ENCODE measurements around the gene SLC2A6. TPM values are rescaled to one million over a fixed set of nuclear protein-coding genes. Genes with fewer than 3 reads are reported as not detected.

The SLC2A6 gene
- total RNA-seq, 1 experiment from 2014 or later = 10.7 TPM

- TF ChIP-seq ATF3 (IDR thresholded peaks at IDR 0.05) (no peak), TCF7L2 (IDR thresholded peaks at IDR 0.05; ENCODE audit: borderline replicate concordance, extremely low read depth, insufficient read depth, insufficient read length) (no peak), SIN3A (IDR thresholded peaks at IDR 0.05; ENCODE audit: low read depth) (no peak)
These were observed 34.9 kb downstream of the SLC2A6 start (continued) for GRCh38 chr9:133443982-133444381.

DNA sequence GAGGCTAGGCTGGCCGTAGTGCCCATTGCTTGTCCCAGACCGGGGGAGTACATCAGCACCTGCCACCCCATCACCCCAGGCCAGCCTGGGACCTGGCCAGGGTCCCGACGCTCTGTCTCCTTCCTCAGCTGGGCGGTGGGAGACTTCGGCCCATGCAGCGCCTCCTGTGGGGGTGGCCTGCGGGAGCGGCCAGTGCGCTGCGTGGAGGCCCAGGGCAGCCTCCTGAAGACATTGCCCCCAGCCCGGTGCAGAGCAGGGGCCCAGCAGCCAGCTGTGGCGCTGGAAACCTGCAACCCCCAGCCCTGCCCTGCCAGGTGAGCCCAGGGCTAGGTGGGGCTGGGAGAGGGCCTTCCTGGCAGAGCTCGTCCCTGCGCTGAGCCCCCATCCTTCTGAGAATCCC, 35.7 kb downstream of the SLC2A6 start:
- DNase-seq (ENCODE audit: low read depth, low spot score) = no peak
- ATAC-seq = no peak
- RAD21 ChIA-PET (ENCODE audit: low non-redundant PET in 1 of 2, low total read pairs in 2 of 2, uncharacterized antibody in 2 of 2, unreplicated experiment in 2 of 2) = no interaction called here
- POLR2A ChIA-PET = no interaction called here
- Histone ChIP-seq H4K20me1 (ENCODE audit: insufficient read depth) (no peaks in the 10 kb centered on the region), H3K79me2 (ENCODE audit: insufficient read depth, low read length) (no peaks in the 10 kb centered on the region), H3K27ac (ENCODE audit: low read depth, low read length) (no peak overlapping the region), H3K9ac (ENCODE audit: low read length) (no peak overlapping the region), H3K4me2 (ENCODE audit: low read length) (no peak overlapping the region), H3K9me3 (ENCODE audit: control insufficient read depth in 1 of 2, insufficient read depth in 1 of 2, low read depth in 1 of 2, low read length in 2 of 2) (no peaks in the 10 kb centered on the region), H3K4me1 (ENCODE audit: control insufficient read depth in 1 of 2, insufficient read depth in 2 of 2, low read length in 2 of 2) (no peaks in the 10 kb centered on the region), H3K27me3 (ENCODE audit: insufficient read depth, low read length) (no peaks in the 10 kb centered on the region), H3K4me3 (replicated peaks in 1 of 2; ENCODE audit: low read depth in 1 of 2, low read length in 2 of 2) (no peak overlapping the region), H3K36me3 (ENCODE audit: control insufficient read depth in 1 of 2, insufficient read depth in 2 of 2, low read length in 2 of 2) (no peaks in the 10 kb centered on the region), H3K9me2 (ENCODE audit: insufficient read depth) (no peaks in the 10 kb centered on the region), H2AFZ (ENCODE audit: low read depth, low read length, poor library complexity, severe bottlenecking) (no peak overlapping the region)
- CTCF ChIA-PET = no interaction called here
- intact Hi-C loops (cut with micrococcal nuclease) = no loop called here
- TF ChIP-seq MAX (IDR thresholded peaks at IDR 0.05) (no peak), ELF1 (IDR thresholded peaks at IDR 0.05; ENCODE audit: borderline replicate concordance, low read depth) (no peak), ZNF274 (IDR thresholded peaks at IDR 0.05; ENCODE audit: low read depth, low read length) (no peak), CBX3 (IDR thresholded peaks at IDR 0.05; ENCODE audit: low read depth) (no peak), TCF7L2 (IDR thresholded peaks at IDR 0.05; ENCODE audit: borderline replicate concordance, extremely low read depth, insufficient read depth, insufficient read length) (no peak), FOSL1 (IDR thresholded peaks at IDR 0.05; ENCODE audit: low read depth) (no peak), ATF3 (IDR thresholded peaks at IDR 0.05) (no peak), ZBTB33 (IDR thresholded peaks at IDR 0.05; ENCODE audit: extremely low read depth, insufficient replicate concordance, low read length) (no peak), JUND (IDR thresholded peaks at IDR 0.05) (no peak), SRF (IDR thresholded peaks at IDR 0.05; ENCODE audit: low read depth) (no peak), POLR2A (IDR thresholded peaks at IDR 0.05; ENCODE audit: borderline replicate concordance, extremely low read depth, insufficient read depth, insufficient read length) (no peak), YY1 (IDR thresholded peaks at IDR 0.05; ENCODE audit: extremely low read depth, insufficient replicate concordance, low read depth, low read length) (no peak)
- TF ChIP-seq, protein P1, sequence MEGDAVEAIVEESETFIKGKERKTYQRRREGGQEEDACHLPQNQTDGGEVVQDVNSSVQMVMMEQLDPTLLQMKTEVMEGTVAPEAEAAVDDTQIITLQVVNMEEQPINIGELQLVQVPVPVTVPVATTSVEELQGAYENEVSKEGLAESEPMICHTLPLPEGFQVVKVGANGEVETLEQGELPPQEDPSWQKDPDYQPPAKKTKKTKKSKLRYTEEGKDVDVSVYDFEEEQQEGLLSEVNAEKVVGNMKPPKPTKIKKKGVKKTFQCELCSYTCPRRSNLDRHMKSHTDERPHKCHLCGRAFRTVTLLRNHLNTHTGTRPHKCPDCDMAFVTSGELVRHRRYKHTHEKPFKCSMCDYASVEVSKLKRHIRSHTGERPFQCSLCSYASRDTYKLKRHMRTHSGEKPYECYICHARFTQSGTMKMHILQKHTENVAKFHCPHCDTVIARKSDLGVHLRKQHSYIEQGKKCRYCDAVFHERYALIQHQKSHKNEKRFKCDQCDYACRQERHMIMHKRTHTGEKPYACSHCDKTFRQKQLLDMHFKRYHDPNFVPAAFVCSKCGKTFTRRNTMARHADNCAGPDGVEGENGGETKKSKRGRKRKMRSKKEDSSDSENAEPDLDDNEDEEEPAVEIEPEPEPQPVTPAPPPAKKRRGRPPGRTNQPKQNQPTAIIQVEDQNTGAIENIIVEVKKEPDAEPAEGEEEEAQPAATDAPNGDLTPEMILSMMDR (IDR thresholded peaks at IDR 0.05 in 2 of 3, conservative IDR thresholded peaks at IDR 0.05 in 1 of 3; ENCODE audit: borderline replicate concordance in 1 of 3, insufficient read depth in 1 of 3, low read depth in 2 of 3, low read length in 2 of 3) = no peak
- no TSS peak for BruUV-seq (replicated peaks)

All from HCT116 (cell line).